Prostate gland (tissue), 2 donors: ENCODE data around the gene NUP85. TPM values are rescaled to one million over a fixed set of nuclear protein-coding genes. Genes with fewer than 3 reads are reported as not detected.
A peak's percentile ranks its signal among the peaks of the same experiment; 100 is the strongest.

Experiments used
- DNase-seq: peaks from one replicate; pipeline ENCODE4 v3.0.0-alpha.2; 2019; ENCODE audit warnings: low spot score
- H3K27ac ChIP-seq, 2 donors: fragments of 200-600 bp; sonication (generic); 2 replicates each; pipeline ENCODE4 v1.5.1; 2017 to 2019
- H3K27me3 ChIP-seq: fragments of 200-600 bp; sonication (generic); replicated peaks from 2 replicates; pipeline ENCODE4 v1.5.1; 2019; ENCODE audit not compliant: insufficient read depth
- H3K36me3 ChIP-seq, 2 donors: fragments of 200-600 bp; sonication (generic); 1 replicate in 1 of 2; 2 replicates in 1 of 2; pipeline versions ENCODE4 v1.5.1 to v1.8.1; 2017 to 2019
- H3K4me1 ChIP-seq: fragments of 200-600 bp; sonication (generic); replicated peaks from 2 replicates; pipeline ENCODE4 v1.5.1; 2019
- H3K4me3 ChIP-seq, 2 donors: fragments of 200-600 bp; sonication (generic); 2 replicates each; pipeline ENCODE4 v1.5.1; 2017 to 2019
- H3K9me3 ChIP-seq: fragments of 200-600 bp; sonication (generic); 2 replicates; pipeline ENCODE4 v1.5.1; 2017
- CTCF ChIP-seq, 4 experiments: fragments of 200-600 bp in 2 of 4; fragments of 450-650 bp in 2 of 4; sonication (generic) in 2 of 4; IDR thresholded peaks; 1 replicate in 3 of 4; 2 replicates in 1 of 4; pipeline ENCODE4 v1.5.1; 2016 to 2019; ENCODE audit warnings: antibody characterized with exemption in 4 of 4, mild to moderate bottlenecking in 2 of 4, moderate library complexity in 2 of 4
- POLR2A ChIP-seq: fragments of 450-650 bp; IDR thresholded peaks from one replicate; pipeline ENCODE4 v1.6.1; 2016; ENCODE audit warnings: antibody characterized with exemption, mild to moderate bottlenecking
- POLR2AphosphoS5 ChIP-seq: sonication (generic); formaldehyde crosslinking; IDR thresholded peaks from one replicate; pipeline ENCODE4 v1.6.1; 2017; ENCODE audit warnings: antibody characterized with exemption
- WGBS: methylation state at CpG from one replicate; pipeline ENCODE4 v1.1.5; 2018; 5-methylcytosine and 5-hydroxymethylcytosine counted together
- intact Hi-C: fragments of 100-400 bp; cut with DNase I; formaldehyde crosslinking; loops from one replicate; pipeline ENCODE4 v1.14.2; 2022
- total RNA-seq, 2 donors: library from RNA; depleted of rRNA; stranded (reverse); fragments of >200 nt; gene quantifications; one replicate each; pipeline ENCODE4 v1.1.0, GENCODE V29; 2016

Gene NUP85
- total RNA-seq, 2 donors from 2014 or later = 41.0 to 46.7 TPM

GRCh38 chr17:75270218-75270965 is 64.9 kb downstream of the NUP85 start:
- peaks cover 5% of the 10 kb centered on the region for H3K4me1 ChIP-seq
- peaks cover 0 to 16% of the 10 kb centered on the region in 2 donors for H3K36me3 ChIP-seq
- peak overlapping the region; percentile 84 to 88 for H3K27ac ChIP-seq
- H3K9me3 ChIP-seq = no peaks in the 10 kb centered on the region
- peak overlapping the region; percentile 82 to 84 for H3K4me3 ChIP-seq
- H3K27me3 ChIP-seq = no peaks in the 10 kb centered on the region
- TF ChIP-seq POLR2AphosphoS5 (no peak), CTCF (IDR thresholded peaks at IDR 0.05) (peak in 2 of 4 experiments; percentile 42 to 46), POLR2A (no peak)
- DNase-seq = peak; percentile 60
- intact Hi-C loops = loop anchor here (5.0 kb wide), 1 partner anchor 142 kb away; no protein-coding TSS in a partner anchor
- WGBS = 1% methylated on average over 27 of the region's 47 CpGs

GRCh38 chr17:75270966-75271232 is 65.4 kb downstream of the NUP85 start, which contains the start of gene MIF4GD:
Gene MIF4GD (minus strand): TSS chr17:75271231. CDS start chr17:75270195, 1,036 bp downstream.
- TF ChIP-seq POLR2A = no peak
- TF ChIP-seq POLR2AphosphoS5 = no peak
- TF ChIP-seq CTCF (IDR thresholded peaks at IDR 0.05) = no peak
- peaks cover 5% of the 10 kb centered on the region for H3K4me1 ChIP-seq
- WGBS = 0% methylated on average over 6 of the region's 39 CpGs

GRCh38 chr17:75271233-75271954 is 65.9 kb downstream of the NUP85 start:
- intact Hi-C loops = loop anchor here (5.0 kb wide), 1 partner anchor 141 kb away; no protein-coding TSS in a partner anchor
- peaks cover 5% of the 10 kb centered on the region for H3K4me1 ChIP-seq

More at GRCh38 chr17:75270966-75271232, 65.4 kb downstream of the NUP85 start, which contains the start of gene MIF4GD:
- Histone ChIP-seq H3K27ac (peak within 1 kb of the TSS; percentile 84 to 88), H3K27me3 (no peaks in the 10 kb centered on the region), H3K9me3 (no peaks in the 10 kb centered on the region), H3K4me3 (peak within 1 kb of the TSS; percentile 82 to 84), H3K36me3 (peaks cover 0 to 11% of the 10 kb centered on the region in 2 donors)
- intact Hi-C loops = loop anchor here (5.0 kb wide), 1 partner anchor 141 kb away; no protein-coding TSS in a partner anchor
- no peak for DNase-seq

More at GRCh38 chr17:75271233-75271954, 65.9 kb downstream of the NUP85 start:
- no peak for TF ChIP-seq POLR2AphosphoS5
- peak; percentile 65 to 97 (median 83) for TF ChIP-seq CTCF (IDR thresholded peaks at IDR 0.05)
- H3K27ac ChIP-seq = peak overlapping the region; percentile 79 to 88
- peak; percentile 71 for DNase-seq
- peak overlapping the region; percentile 82 to 84 for H3K4me3 ChIP-seq
- WGBS = under 1% methylated on average over 31 of the region's 74 CpGs
- H3K36me3 ChIP-seq = peaks cover 0 to 6% of the 10 kb centered on the region in 2 donors
- H3K9me3 ChIP-seq = no peaks in the 10 kb centered on the region
- H3K27me3 ChIP-seq = no peaks in the 10 kb centered on the region
